ENCODE measurements around the gene CCDC186.

DNA sequence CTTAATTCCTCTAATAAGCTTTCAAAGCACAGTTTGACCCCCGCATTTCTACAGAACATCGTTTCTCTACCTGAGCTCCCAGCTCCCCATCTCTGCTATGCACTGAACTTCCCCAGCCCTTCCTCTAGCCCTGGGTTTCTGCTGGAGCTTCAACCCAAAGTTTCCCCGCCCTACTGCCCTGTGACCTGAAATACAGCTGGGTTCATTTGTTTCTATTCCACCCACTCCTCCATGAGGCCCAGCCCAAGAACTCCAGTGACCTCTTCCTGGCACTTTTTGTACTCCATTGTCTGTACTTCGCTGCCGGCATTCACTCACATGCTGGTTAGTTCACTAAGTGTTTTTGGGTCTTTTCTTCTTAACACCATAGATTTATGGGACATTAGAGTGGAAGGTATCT lies 94.6 kb downstream of the CCDC186 start:
- TF ChIP-seq, protein P1, sequence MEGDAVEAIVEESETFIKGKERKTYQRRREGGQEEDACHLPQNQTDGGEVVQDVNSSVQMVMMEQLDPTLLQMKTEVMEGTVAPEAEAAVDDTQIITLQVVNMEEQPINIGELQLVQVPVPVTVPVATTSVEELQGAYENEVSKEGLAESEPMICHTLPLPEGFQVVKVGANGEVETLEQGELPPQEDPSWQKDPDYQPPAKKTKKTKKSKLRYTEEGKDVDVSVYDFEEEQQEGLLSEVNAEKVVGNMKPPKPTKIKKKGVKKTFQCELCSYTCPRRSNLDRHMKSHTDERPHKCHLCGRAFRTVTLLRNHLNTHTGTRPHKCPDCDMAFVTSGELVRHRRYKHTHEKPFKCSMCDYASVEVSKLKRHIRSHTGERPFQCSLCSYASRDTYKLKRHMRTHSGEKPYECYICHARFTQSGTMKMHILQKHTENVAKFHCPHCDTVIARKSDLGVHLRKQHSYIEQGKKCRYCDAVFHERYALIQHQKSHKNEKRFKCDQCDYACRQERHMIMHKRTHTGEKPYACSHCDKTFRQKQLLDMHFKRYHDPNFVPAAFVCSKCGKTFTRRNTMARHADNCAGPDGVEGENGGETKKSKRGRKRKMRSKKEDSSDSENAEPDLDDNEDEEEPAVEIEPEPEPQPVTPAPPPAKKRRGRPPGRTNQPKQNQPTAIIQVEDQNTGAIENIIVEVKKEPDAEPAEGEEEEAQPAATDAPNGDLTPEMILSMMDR (IDR thresholded peaks at IDR 0.05) = no peak
- no peak for TF ChIP-seq POLR2AphosphoS5 (IDR thresholded peaks at IDR 0.05; ENCODE audit: low read depth, low read length)

Data from Panc1 (cell line).